ENCODE data around the gene GPR15LG.

Gene GPR15LG

DNA sequence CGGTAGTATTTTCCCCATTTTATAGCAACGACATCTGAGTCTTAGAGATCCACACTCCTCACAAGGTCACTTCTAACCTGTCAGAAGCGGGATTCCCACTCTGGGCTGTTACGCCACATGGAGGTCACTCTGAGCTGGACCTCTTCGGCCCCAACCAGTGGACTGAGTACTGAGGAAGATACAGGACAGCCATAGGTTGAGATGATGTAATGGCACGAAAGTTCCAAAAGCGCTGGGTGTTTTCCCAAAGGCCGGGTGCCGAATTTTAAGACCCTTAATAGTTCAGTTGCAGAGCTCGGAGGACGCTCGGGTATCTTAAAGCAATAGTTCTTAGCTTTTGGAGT lies 33.6 kb upstream of the GPR15LG start:
- TF ChIP-seq, protein P1, sequence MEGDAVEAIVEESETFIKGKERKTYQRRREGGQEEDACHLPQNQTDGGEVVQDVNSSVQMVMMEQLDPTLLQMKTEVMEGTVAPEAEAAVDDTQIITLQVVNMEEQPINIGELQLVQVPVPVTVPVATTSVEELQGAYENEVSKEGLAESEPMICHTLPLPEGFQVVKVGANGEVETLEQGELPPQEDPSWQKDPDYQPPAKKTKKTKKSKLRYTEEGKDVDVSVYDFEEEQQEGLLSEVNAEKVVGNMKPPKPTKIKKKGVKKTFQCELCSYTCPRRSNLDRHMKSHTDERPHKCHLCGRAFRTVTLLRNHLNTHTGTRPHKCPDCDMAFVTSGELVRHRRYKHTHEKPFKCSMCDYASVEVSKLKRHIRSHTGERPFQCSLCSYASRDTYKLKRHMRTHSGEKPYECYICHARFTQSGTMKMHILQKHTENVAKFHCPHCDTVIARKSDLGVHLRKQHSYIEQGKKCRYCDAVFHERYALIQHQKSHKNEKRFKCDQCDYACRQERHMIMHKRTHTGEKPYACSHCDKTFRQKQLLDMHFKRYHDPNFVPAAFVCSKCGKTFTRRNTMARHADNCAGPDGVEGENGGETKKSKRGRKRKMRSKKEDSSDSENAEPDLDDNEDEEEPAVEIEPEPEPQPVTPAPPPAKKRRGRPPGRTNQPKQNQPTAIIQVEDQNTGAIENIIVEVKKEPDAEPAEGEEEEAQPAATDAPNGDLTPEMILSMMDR (IDR thresholded peaks at IDR 0.05; ENCODE audit: extremely low read depth, missing control alignments) = no peak
- DNase-seq (ENCODE audit: low spot score) = no peak

DNA sequence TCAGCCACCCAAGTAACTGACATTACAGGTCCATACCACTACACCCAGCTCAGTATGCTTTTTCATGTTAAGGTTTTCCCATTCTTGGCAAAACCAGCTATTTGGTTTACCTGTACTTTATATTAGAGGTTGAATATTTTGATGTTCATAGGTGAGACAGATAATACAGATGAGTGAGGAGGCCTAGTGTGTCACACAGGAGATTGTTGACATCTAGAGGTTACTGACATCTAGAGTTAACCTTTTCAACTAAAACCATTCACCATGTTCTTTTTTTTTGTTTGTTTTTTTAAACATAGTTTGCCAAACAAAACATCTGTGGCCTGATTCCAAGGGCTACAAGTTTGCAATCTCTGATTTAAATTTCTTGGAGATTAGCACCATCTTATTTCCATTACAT lies 26.3 kb upstream of the GPR15LG start:
- TF ChIP-seq, protein P1 (IDR thresholded peaks at IDR 0.05; ENCODE audit: extremely low read depth, missing control alignments) = no peak
- no peak for DNase-seq (ENCODE audit: low spot score)

DNA sequence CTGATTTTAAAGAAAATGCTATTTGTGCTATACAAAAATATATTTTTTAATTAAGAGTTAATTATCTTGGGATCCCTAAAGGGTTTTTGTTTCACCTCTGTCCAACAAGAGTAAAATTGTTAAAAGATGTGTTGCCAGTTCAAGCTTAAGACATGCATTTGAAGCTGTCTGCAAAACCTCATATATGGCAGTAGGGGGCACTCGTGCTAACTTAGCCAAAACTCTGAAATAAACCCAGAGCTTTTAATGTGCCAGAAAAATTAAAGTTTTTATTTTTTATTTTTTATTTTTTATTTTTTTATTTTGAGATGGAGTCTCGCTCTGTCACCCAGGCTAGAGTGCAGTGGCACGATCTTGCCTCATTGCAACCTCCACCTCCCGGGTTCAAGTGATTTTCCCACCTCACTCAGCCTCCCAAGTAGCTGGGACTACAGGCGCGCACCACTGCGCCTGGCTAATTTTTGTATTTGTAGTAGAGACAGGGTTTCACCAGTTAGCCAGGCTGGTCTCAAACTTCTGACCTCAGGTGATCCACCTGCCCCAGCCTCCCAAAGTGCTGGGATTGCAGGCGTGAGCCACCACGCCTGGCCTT lies 25.5 kb upstream of the GPR15LG start:
- TF ChIP-seq, protein P1 (IDR thresholded peaks at IDR 0.05; ENCODE audit: extremely low read depth, missing control alignments) = peak; percentile 58
- DNase-seq (ENCODE audit: low spot score) = peak; percentile 43

DNA sequence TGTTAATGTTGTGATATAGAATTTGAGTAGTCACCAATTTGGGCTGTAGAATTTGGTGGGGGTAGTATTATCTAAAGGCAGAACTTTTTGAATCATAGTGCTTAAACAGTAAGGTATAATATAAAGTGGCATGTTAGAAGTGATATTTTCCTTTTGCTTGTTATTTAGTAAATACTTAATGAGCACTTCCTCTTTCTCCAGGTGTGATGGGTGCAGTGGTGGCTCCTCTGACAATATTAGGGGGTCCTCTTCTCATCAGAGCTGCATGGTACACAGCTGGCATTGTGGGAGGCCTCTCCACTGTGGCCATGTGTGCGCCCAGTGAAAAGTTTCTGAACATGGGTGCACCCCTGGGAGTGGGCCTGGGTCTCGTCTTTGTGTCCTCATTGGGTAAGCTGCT lies 23.7 kb upstream of the GPR15LG start:
- TF ChIP-seq, protein P1 (IDR thresholded peaks at IDR 0.05; ENCODE audit: extremely low read depth, missing control alignments) = no peak
- DNase-seq (ENCODE audit: low spot score) = no peak

DNA sequence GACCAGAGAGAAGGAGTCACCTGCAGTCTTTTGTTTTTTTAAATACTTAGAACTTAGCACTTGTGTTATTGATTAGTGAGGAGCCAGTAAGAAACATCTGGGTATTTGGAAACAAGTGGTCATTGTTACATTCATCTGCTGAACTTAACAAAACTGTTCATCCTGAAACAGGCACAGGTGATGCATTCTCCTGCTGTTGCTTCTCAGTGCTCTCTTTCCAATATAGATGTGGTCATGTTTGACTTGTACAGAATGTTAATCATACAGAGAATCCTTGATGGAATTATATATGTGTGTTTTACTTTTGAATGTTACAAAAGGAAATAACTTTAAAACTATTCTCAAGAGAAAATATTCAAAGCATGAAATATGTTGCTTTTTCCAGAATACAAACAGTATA lies 20.8 kb upstream of the GPR15LG start:
- TF ChIP-seq, protein P1 (IDR thresholded peaks at IDR 0.05; ENCODE audit: extremely low read depth, missing control alignments) = no peak
- DNase-seq (ENCODE audit: low spot score) = no peak

DNA sequence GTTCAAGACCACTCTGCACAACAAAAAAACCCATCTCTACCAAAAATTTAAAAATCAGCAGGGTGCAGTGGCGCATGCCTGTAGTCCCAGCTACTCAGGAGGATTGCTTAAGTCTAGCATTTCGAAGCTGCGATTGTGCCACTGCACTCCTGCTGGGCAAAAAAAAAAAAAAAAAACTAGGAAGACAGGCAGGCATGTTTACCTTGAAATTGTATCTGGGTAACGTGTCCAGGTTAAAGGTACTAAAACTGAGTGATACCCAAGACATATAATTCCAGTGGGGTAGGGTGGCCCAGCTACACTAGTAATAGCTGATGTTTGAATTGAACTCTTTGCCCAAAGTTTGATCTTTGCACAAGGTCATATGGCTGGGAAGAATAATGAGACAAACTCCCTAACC lies 18.1 kb upstream of the GPR15LG start:
- DNase-seq (ENCODE audit: low spot score) = no peak
- TF ChIP-seq, protein P1 (IDR thresholded peaks at IDR 0.05; ENCODE audit: extremely low read depth, missing control alignments) = no peak

DNA sequence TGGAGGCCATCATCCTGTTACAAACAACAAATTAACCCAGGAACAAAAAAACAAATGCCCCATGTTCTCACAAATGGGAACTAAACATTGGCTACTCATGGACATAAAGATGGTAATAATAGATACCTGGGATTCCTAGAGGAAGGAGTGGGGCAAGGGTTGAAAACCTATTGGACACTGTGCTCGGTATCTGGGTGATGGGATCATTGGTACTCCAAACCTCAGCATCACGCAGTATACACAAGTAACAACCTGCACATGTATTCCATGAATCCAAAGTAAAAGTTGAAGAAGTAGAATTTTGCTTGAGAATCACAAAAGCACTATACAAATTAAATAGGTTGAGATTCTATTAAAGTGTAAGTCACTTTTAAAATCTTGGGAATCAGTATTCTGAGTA lies 17.6 kb upstream of the GPR15LG start:
- TF ChIP-seq, protein P1 (IDR thresholded peaks at IDR 0.05; ENCODE audit: extremely low read depth, missing control alignments) = no peak
- DNase-seq (ENCODE audit: low spot score) = no peak
